Right renal cortex interstitium (tissue), 3 donors: ENCODE results near the gene ANKRD33B. TPM values are rescaled to one million over a fixed set of nuclear protein-coding genes. Genes with fewer than 3 reads are reported as not detected.
"Not testable (repeated sequence)": the region's sequence is repeated elsewhere in the genome, so short reads cannot be mapped to it uniquely, and the experiment has no call there.

Experiments used
- DNase-seq, 3 donors: peaks; one replicate each; pipeline ENCODE4 v3.0.0-alpha.2; 2013; ENCODE audit warnings: low read depth in 3 of 3, low spot score in 2 of 3
- polyA plus RNA-seq, 3 donors: library from polyadenylated mRNA; unstranded; fragments of 120-200 nt; gene quantifications; one replicate each; pipeline ENCODE4 v1.2.1, GENCODE V29; 2013; ENCODE audit not compliant: insufficient read length in 3 of 3

The ANKRD33B gene
- polyA plus RNA-seq, 3 donors = 1.4 to 1.8 (median 1.7) TPM

DNA sequence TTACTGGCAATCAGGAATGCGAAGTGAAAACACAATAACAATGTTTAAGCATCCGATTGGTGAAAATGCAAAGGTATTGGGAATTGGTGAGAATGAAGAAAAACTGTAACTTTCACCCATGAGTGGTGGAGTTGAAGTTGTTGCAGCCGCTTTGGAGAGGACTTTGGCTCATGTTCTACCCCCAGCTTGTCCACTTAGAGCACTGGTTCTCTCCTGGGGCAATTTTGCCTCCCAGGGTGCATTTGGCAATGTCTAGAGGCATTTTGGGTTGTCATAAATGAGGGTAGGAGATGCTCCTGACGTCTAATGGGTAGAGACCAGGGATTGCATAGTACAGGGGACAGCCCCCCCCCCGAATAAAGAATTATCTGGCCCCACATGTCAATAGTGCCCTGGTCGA, 46.2 kb downstream of the ANKRD33B start:
- DNase-seq = no peak

DNA sequence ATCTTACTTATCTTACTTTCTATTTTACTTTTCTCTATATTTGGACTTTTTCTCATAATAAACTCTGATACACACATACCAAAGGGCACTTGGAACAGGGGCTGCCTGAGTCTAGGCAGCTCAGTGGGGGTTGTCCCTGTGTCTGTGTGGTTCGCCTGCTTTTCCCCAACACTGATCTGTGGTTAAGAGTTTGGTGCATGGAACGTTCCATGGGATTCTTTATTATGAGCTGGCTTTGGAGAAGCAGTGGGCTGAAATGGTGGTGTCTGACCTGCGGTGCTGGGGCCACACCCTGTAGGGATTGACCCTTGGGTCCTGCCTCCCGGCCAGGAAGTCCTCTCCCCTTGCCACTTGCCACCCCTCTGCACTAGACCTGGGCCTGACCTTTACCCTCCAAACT, 47.4 kb downstream of the ANKRD33B start:
- DNase-seq = no peak

DNA sequence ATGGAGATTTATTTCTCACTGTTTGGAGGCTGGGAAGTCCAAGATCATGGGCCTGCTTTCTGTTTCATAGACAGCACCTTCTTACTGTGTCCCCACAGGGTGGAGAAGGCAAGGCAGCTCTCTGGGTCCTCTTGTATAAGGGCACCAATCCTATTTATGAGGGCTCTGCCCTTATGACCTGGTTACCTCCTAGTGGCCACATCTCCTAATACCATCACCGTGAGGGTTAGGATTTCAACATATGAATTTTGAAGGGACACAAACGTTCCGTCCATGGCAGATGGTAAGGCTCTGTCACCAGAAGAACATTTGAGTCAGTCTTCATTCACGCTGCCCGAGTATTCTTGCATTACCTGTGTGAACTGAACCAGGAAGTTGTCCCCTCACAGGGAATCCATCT, 48.4 kb downstream of the ANKRD33B start:
- no peak for DNase-seq

DNA sequence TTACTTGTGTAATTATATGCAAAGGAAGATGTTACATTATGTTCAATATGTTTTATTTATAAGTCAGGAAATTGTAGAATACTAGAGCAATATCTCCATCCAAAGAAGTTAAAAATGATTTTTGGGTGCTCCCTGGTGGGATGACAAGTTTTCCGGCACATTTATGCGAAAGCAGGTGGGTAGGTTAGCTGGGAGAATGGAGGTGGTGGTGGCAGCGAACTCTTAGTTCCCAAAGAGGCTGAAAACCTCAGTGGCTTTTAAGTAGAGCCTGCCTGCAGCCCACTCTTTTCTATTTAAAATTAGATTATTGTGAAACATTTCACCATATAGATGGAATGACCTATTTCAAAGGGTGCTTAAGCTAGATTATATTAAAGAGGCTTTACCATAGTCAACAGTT, 51.8 kb downstream of the ANKRD33B start:
- DNase-seq = no peak

DNA sequence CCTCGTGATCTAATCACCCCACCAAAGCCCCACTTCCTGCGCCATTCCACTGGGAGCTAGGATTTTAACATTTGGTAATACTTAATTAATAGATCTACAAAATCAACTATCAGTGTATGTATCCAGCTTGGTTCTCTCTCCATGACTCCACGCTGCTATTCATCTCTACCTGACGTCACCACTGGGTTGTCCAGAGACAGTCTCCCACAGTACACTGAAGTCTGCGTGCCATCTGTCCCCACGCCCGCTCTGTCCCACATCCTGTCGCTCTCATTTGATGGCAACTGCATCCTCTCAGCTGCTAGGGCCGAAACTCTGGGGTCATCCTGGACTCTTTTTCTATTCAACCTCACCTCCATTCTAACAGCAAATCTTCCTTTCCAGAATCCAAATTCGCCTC, 53.2 kb downstream of the ANKRD33B start:
- no peak for DNase-seq

DNA sequence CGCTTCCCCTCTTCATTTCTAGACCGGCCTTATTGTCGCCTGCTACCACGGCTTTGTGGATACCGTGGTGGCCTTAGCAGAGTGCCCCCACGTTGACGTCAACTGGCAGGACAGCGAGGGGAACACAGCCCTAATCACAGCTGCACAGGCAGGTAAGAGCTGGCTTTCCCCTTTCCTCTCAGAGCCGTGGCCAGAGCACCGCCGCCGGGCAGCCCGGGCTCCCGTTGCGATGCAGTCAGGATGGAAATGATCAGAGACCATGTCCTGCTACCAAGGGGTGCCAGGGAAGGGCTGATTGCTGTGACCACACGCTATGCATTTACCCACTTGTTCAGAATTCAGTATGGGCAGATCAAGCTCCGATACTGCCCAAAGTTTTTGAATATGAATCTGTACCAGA, 54.4 kb downstream of the ANKRD33B start:
- DNase-seq = no peak

DNA sequence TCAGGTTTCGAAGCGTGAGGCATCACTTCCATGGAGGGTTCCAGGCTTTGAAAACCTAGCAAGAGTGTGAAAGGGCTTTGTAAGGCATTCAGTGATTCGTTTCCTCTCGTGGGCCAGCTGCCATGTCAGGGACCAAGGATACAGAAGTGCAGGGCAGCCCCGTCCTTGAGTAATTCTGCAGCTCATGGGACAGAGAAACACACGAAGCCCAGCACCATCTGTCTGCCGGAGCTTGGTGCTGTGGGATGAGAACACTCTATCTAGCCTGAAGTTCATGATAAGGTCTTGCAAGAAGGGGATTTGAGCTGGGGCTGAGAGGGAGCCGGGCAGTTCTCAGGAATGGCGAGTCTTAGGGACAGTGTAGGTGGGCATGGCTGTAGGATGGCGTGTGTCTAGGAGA, 55.8 kb downstream of the ANKRD33B start:
- DNase-seq = no peak

DNA sequence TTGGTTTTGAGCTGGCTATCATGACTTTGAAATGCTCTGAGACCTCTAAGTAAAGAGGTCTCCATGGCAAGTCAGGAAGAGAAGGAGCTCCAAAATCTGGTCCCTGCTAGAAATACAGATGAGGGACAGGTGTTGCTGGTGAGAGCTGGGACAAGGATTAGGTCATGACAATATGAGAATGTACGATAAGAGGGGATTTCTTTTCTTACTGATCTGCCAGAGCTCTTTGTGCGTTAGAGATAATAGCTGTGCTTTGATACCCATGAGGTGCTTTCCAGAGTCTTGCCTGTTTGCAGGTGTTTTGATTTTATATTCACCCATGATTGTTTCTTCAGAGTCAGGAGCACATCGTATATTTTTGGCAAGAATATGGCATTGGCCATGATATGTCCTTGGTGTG, 56.5 kb downstream of the ANKRD33B start:
- no peak for DNase-seq

DNA sequence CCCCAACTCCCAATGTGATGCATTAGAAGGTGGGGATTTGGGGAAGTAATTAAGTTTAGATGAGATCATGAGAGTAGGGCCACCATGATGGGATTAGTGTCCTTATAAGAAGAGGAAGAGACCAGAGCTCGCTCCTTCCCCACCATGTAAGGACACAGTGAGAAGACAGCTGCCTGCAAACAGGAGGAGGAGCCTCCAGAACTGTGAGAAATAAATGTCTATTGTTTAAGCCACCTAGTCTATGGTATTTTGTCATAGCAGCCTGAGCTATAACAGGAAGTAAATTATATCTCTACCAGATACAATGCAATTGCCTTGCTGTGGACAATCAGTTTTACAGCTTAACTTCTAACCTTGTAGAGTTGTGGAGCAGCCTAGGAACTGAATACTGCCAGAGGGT, 58.0 kb downstream of the ANKRD33B start:
- DNase-seq = no peak

DNA sequence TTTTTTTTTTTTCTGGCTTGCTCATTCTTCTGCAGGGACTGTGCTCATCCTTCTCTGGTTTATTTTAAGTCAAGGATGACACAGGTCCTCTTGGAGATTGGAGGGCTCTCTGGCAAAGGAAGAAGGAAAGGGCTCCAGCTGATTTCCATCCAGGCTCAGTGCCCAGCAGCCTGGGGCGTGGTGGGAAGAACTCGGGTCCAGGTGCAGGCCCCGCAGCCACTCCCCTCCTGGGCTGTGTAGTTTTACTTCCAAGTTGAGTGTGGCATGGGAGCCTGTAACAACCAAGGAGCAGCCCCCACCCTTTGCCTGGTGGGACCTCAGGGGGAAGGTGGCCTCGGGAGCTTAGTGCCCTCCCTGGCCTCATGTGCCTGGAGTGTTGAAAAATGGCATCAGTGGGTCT, 58.9 kb downstream of the ANKRD33B start:
- no peak for DNase-seq

DNA sequence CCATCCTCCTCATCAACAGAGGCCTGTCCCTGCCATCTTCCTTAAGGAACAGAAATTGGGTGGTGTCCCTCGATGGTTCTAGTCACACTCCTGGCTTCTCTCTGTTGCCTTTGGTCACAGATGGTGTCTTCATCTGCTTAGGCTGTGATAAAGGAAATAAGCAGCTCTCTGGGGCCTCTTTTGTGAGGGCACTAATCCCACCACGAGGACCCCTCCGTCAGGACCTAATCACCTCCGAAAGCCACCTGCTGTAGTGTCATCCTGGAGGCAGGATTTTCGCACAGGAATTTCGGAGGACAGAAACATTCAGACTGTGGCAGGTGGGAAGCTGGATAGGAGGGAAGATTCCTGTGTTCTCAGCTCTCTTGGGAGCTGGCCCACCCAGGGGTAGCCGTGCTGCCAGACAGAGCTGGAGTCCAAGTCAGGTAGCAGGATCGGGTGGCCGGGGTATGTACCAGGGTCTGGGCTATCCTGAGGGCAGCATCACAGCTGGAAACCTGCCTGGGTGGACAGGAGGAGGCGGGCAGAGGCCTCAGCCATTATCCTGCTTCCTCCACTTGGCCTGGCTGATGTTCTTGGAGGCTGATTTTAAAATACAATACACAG, 59.5 kb downstream of the ANKRD33B start:
- DNase-seq = no peak

DNA sequence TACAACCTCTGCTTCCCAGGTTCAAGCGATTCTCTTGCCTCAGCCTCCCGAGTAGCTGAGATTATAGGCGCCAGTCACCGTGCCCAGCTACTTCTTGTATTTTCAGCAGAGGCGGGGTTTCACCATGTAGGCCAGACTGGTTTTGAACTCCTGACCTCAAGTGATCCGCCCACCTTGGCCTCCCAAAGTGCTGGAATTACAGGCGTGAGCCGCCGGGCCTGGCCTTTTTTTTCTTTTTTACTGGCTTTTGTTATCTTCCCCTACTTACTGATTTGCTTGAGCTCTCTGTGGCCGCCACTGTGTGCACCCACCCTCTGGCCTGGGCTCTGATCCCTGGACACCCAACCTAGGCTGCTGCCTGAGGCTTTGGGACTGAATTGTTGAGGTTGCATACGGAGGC, 60.3 kb downstream of the ANKRD33B start:
- no peak for DNase-seq

DNA sequence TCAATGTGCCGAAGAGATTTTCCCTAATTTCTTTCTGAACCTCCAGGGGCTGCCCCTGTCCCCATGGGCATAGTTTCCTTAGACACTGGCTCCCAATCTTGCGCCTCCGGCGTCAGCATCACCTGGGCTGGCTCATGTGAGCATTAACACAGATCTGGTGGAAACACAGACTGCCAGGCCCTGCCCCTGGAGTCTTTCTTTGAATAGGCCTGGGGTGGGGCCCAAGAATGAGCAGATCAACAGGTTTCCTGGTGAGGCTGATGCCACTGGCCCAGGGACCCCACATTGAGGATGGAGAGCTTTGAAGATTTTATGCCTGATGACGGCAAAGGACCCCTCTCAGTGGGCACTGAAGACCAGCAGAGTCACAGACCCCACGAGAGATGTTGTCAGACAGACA, 60.8 kb downstream of the ANKRD33B start:
- no peak for DNase-seq

DNA sequence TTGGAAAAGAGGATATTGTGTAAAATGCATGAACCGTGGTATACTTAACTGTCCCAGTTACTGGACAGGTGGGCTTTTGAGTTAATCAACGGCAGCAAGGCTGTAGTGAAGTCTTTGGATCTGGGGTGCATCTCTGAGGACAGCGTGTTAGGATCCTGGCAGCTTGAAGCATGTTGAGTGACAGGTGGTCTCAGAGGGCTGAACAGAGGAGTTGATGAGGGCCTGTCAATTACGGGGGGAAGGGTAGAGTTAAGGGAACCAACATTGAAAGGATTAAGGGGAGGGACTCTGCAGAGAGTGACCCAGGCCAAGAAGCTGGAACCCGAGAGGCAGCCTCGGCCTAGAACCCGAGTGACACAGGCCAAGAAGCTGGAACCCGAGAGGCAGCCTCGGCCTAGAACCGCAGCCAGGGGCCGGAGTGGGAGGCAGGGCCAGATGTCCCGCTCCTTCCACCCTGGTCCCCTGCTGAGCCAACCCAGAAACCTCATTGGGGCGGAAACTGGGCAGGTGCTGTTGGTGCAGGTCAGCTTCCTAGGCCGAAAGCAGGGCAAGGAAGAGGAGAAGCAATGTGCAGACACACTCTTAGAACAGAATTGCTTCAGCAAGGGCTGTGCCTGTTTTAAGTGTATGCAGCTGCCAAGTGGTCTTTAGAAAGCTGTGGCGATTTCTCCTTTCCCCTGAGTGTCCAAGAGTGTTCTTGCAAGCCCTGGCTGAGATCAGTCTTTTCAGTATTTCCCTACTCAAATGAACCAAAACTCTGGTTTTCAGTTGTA, 62.0 kb downstream of the ANKRD33B start:
- DNase-seq = no peak

DNA sequence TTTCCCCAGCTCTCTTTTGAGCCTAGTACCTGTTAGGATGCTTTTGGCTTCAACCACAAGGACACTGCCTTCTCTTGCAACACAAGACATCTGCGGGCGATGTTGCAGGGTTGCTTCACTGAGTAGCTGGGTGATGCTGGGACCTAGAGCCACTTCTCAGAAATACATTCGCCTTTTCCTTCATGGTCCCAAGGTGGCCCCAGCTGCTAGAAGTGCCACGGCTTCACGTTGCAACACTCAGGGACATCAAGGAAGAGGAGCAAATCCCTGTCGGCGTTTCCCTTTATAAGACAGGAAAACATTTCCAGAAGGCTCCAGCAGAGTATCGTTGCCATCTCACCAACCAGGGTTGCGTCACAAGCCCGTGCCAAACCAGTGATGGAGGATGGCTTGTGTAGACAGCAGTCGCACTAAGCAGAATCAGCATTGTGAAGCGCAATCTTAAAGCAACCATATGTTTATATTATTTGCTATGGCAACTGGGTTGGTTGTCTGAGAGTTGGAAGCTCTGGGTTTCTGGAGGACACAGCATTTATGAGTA, 62.7 kb downstream of the ANKRD33B start:
- no peak for DNase-seq

DNA sequence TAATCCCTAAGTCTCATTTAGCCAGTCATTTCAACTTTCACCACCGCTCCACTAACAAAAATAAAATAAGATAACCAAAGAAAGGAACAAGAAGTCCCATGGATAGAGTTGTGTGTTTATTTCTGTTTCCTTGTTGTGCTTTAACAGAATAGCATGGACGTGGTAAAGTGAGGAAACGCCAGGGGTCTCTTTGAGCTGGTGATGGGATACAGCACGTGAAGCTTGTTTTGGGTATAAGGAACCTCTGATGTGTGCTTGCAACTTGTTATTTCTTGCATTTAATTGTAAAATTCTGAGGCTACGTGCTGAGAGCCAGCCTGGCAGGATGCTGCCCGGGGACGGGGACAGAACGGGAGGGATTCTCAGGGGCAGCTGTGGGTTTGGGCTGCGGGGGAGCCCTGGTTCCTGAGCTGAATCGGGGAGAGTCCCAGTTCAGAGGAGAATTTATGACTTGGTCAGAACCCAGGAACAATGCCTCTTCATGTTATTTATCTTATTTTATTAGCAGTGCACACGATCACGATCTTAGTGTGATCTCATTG, 63.4 kb downstream of the ANKRD33B start:
- no peak for DNase-seq

DNA sequence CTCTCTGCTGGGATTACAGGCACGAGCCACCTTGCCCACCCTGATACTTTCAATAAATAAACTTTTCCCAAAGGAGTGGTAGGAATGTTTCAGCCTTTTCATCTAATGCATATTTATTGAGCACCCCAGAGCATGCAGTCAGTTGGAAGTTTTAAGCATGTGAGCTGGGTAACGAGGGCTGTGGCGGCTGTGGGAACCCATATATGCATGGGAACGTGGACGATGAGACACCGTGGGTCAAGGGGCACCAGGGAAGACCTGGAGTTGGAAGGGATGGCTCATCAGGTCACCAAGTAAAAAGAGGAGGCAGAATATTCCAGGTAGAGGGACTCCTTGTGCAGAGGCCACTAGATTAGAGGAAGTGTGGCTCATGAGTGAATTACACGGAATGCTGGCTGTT, 64.7 kb downstream of the ANKRD33B start:
- DNase-seq = no peak

DNA sequence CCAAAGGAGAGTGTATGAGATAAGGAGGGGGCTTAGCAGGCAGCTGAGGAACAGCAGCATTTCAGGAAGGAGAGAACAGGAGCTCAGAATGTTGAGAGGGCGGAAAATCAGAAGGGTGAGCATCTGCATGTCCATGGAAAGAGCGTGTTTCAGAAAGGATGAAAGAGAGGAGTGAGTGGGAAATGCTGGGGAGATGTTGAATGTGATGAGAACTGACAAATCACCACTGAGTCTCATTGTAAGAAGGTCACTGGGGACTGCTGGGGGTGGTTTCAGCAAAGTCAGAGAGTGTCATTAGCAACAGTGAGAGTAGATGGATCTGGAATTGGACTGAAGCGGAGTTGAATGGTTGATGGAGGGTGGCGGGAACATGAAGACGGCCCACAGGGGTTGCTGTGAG, 65.8 kb downstream of the ANKRD33B start:
- no peak for DNase-seq

DNA sequence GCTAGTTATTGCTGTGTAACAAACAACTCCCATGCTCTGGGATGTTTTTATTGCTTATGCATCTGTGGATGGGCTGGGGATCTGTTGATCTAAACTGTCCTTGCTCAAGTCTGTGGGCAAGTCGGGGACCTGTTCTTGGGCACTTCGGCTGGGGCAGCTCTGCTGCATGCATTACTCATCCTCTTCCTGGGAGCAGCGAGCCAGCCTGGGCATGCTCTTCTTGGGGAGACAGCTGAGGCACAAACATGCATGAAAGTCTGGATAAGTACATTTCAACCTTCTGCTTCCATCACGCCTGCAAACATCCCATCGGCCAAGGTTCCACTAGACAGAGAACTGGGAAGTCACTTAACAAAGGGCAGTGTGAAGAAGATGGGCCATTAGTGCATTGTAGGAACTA, 66.3 kb downstream of the ANKRD33B start:
- no peak for DNase-seq

DNA sequence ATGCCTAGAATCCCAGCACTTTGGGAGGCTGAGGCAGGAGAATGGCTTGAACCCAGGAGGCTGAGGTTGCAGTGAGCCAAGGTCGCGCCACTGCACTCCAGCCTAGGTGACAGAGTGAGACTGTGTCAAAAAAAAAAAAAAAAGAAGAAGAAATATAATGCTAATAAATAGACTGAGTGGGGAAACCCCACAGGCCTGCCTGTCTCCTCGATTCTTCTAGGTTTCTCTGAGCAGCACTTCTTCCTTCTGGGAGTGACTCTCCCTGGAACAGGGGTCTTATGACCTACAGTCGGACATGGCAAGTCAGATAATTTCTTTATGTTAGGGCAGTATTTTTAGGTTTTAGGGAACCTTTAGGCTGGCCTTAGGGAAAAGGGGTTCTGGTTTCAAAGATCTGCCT, 66.9 kb downstream of the ANKRD33B start:
- DNase-seq = not testable (repeated sequence)

DNA sequence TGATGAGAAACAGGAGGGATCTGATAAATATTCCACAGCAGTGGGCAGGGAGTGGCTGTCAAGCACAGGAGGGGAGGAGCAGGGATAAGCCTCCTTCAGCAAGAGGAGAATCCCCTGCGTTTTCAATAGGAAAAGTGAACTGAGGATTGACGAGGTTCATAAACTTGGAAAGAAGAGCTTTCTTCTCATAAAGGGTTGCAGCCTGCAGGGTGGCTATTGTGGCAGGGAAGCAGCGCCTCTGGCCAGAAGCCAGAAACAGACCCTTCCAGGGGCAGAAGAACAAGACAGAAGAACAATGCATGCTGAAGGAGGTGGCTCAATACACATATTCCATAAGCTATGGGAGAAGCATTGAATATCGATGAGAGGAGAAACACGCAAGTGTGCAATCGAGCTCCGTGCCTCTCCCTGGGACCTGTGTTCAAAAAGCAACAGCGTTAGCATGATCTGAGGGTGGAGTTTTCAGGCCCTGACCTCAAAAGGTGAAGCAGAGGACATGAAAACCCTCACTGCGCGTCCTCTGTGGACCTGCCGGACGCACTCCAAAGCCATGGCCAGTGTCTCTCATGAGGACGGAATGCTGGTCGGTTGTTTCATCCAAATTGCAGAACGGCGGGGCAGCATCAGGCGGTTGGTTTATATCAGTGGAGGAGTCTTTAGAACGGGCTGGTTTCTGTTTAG, 67.6 kb downstream of the ANKRD33B start:
- DNase-seq = no peak
